Measurements from ENCODE around the gene PLA2G2D.

- TF ChIP-seq CTCF (IDR thresholded peaks at IDR 0.05; ENCODE audit: insufficient read depth, low read length, poor library complexity, severe bottlenecking) (no peak), EZH2phosphoT487 (conservative IDR thresholded peaks at IDR 0.05; ENCODE audit: low read length) (no peak)
Measured at GRCh38 chr1:20117236-20117635, 2.1 kb downstream of the PLA2G2D start.

Data from SU-DHL-6 (cell line).